MM.1S (cell line): ENCODE results near the gene TRPM2.

Experiments used
- DNase-seq: peaks from one replicate; pipeline ENCODE4 v3.0.0-alpha.2; 2015
- H2AFZ ChIP-seq: fragments of 300-600 bp; sonication (generic); 2 replicates; pipeline ENCODE4 v1.6.0; 2016; ENCODE audit warnings: antibody characterized with exemption, low read length
- H3F3A ChIP-seq: fragments of 300-600 bp; sonication (generic); 2 replicates; pipeline ENCODE4 v1.6.1; 2016; ENCODE audit warnings: mild to moderate bottlenecking, antibody characterized with exemption, low read length, moderate library complexity, mixed read lengths; ENCODE audit not compliant: insufficient read depth
- H3K27ac ChIP-seq: fragments of 300-600 bp; sonication (generic); 2 replicates; pipeline ENCODE4 v1.5.1; 2016; ENCODE audit warnings: mild to moderate bottlenecking, low read length
- H3K27me3 ChIP-seq: fragments of 300-600 bp; sonication (generic); replicated peaks from 2 replicates; pipeline ENCODE4 v1.6.0; 2016; ENCODE audit warnings: low read length; ENCODE audit not compliant: insufficient read depth
- H3K36me3 ChIP-seq: fragments of 300-600 bp; sonication (generic); replicated peaks from 2 replicates; pipeline ENCODE4 v1.6.1; 2016; ENCODE audit warnings: mild to moderate bottlenecking, low read length, mixed read lengths; ENCODE audit not compliant: insufficient read depth
- H3K4me1 ChIP-seq: fragments of 300-600 bp; sonication (generic); 2 replicates; pipeline ENCODE4 v1.6.1; 2016; ENCODE audit warnings: low read length, mixed read lengths
- H3K4me2 ChIP-seq: fragments of 300-600 bp; sonication (generic); 2 replicates; pipeline ENCODE4 v1.6.0; 2016; ENCODE audit warnings: low read depth, low read length
- H3K4me3 ChIP-seq: fragments of 300-600 bp; sonication (generic); 2 replicates; pipeline ENCODE4 v1.5.1; 2016; ENCODE audit warnings: low read length, mixed read lengths
- H3K79me2 ChIP-seq: fragments of 300-600 bp; sonication (generic); 2 replicates; pipeline ENCODE4 v1.6.1; 2016; ENCODE audit warnings: mixed run types, low read length, mixed read lengths
- H3K9ac ChIP-seq: fragments of 300-600 bp; sonication (generic); 2 replicates; pipeline ENCODE4 v1.6.1; 2016; ENCODE audit warnings: low read length, mixed read lengths
- H3K9me2 ChIP-seq: fragments of 300-600 bp; sonication (generic); replicated peaks from 2 replicates; pipeline ENCODE4 v1.6.1; 2016; ENCODE audit warnings: mild to moderate bottlenecking, low read length, mixed read lengths; ENCODE audit not compliant: insufficient read depth
- H3K9me3 ChIP-seq: fragments of 300-600 bp; sonication (generic); replicated peaks from 2 replicates; pipeline ENCODE4 v1.6.1; 2016; ENCODE audit warnings: mild to moderate bottlenecking, low read length, mixed read lengths; ENCODE audit not compliant: insufficient read depth
- H4K20me1 ChIP-seq: fragments of 300-600 bp; sonication (generic); 2 replicates; pipeline ENCODE4 v1.6.1; 2016; ENCODE audit warnings: mild to moderate bottlenecking, low read length, moderate library complexity, mixed read lengths; ENCODE audit not compliant: insufficient read depth
- EZH2 ChIP-seq: fragments of 300-600 bp; sonication (generic); optimal IDR thresholded peaks from 2 replicates; pipeline ENCODE3; 2017; ENCODE audit warnings: low read depth, mild to moderate bottlenecking, antibody characterized with exemption, low read length, mixed read lengths
- EZH2phosphoT487 ChIP-seq: fragments of 300-600 bp; sonication (generic); IDR thresholded peaks from 2 replicates; pipeline ENCODE4 v1.6.1; 2018; ENCODE audit warnings: antibody characterized with exemption, low read length
- TF ChIP-seq, protein P1 (sequence below): fragments of 300-600 bp; sonication (generic); IDR thresholded peaks from 2 replicates; pipeline ENCODE4 v1.5.1; 2016; ENCODE audit warnings: antibody characterized with exemption, low read length, mixed read lengths

The TRPM2 gene

DNA sequence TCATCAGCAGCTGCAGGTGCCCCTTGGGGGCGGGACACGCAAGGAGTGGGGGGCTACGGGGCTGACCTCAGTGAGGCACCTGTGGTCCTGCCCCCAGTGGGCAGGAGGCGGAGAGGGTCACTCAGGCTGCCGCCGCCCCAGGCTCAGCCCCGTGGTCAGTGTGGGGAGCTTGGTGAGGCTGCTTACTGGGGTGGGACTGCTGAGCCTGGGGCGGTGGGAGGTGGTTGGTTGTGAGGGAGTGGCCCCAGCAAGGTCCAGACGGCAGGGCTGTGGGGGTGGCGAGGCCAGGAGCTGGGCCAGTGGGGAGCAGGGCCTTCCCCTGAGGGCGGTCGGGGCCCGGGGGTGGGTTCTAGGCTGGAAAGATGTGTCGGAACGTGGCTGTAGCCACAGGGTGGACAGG, 39.3 kb upstream of the TRPM2 start:
- H3K79me2 ChIP-seq = peaks cover 9% of the 10 kb centered on the region; the same call in 1 of the 2 replicates
- no peak overlapping the region for H3K4me3 ChIP-seq
- H4K20me1 ChIP-seq = no peaks in the 10 kb centered on the region
- H2AFZ ChIP-seq = no peak overlapping the region
- no peak overlapping the region for H3K27ac ChIP-seq
- H3K4me1 ChIP-seq = no peaks in the 10 kb centered on the region
- no peaks in the 10 kb centered on the region for H3K9me2 ChIP-seq
- H3K4me2 ChIP-seq = no peak overlapping the region
- no peak overlapping the region for H3K9ac ChIP-seq
- DNase-seq = no peak
- peaks cover 10% of the 10 kb centered on the region; the same call in 1 of the 2 replicates for H3K36me3 ChIP-seq
- no peak for TF ChIP-seq EZH2phosphoT487
- no peak for TF ChIP-seq EZH2
- TF ChIP-seq, protein P1, sequence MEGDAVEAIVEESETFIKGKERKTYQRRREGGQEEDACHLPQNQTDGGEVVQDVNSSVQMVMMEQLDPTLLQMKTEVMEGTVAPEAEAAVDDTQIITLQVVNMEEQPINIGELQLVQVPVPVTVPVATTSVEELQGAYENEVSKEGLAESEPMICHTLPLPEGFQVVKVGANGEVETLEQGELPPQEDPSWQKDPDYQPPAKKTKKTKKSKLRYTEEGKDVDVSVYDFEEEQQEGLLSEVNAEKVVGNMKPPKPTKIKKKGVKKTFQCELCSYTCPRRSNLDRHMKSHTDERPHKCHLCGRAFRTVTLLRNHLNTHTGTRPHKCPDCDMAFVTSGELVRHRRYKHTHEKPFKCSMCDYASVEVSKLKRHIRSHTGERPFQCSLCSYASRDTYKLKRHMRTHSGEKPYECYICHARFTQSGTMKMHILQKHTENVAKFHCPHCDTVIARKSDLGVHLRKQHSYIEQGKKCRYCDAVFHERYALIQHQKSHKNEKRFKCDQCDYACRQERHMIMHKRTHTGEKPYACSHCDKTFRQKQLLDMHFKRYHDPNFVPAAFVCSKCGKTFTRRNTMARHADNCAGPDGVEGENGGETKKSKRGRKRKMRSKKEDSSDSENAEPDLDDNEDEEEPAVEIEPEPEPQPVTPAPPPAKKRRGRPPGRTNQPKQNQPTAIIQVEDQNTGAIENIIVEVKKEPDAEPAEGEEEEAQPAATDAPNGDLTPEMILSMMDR = no peak
- no peaks in the 10 kb centered on the region for H3K27me3 ChIP-seq
- no peaks in the 10 kb centered on the region for H3K9me3 ChIP-seq
- H3F3A ChIP-seq = no peaks in the 10 kb centered on the region

DNA sequence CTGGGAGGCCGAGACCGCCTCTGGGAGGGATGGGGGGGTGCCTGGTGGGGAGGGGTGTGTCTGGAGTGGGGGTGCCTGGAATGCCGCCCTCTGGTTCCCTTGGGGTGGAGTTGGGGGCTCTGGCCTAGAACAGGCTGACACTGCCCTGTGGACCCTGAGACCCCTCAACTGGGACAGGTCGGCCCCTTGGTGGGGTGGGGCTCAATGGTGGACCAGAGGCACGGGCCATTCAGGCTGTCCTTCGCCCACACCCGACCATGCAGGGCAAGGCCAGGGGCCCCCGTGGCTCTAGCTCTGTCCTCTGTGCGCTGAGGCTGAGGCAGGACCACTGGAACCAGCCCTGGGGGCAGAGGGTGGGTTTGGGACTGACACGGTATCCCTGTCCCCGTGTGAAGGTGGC, 38.9 kb upstream of the TRPM2 start:
- Histone ChIP-seq H3K79me2 (peaks cover 5% of the 10 kb centered on the region; the same call in 1 of the 2 replicates), H3K27me3 (no peaks in the 10 kb centered on the region), H3K9me2 (no peaks in the 10 kb centered on the region), H4K20me1 (no peaks in the 10 kb centered on the region), H3F3A (no peaks in the 10 kb centered on the region), H3K4me3 (no peak overlapping the region), H3K4me1 (no peaks in the 10 kb centered on the region), H3K36me3 (peaks cover 10% of the 10 kb centered on the region; the same call in 1 of the 2 replicates), H3K27ac (no peak overlapping the region), H2AFZ (no peak overlapping the region), H3K9ac (no peak overlapping the region), H3K9me3 (no peaks in the 10 kb centered on the region), H3K4me2 (no peak overlapping the region)
- DNase-seq = no peak
- TF ChIP-seq, protein P1 = no peak
- TF ChIP-seq EZH2 (no peak), EZH2phosphoT487 (no peak)

DNA sequence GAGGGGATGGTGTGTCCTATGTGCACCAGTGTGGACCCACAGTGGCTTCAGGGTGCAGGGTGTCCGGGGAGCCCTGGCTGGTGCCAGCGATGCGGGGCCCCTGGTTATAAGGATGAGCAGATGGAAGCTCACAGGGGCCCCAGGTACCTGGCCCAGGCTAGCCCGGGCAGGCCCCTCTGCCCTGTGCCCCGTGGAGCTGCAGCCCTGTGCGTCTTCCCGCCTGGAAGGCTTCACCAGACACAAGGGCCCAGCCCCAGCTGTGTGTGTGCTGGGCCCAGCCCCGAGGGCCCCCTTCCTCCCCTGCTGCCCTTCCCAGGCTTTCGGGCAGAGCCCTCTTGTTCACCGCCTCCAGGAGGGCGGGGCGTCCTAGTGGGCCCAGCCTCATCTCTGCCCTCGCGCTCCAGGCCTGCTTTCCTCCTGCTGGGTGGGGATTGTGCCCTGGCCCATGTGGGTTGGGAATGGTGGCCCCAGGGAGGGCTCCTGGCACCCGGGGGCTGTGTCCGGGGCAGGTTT, 37.7 kb upstream of the TRPM2 start:
- Histone ChIP-seq H3K4me3 (no peak overlapping the region), H3K4me2 (no peak overlapping the region), H3K27ac (no peak overlapping the region), H3K36me3 (peaks cover 8% of the 10 kb centered on the region; the same call in 1 of the 2 replicates), H3K9me2 (no peaks in the 10 kb centered on the region), H3K9me3 (no peaks in the 10 kb centered on the region), H3F3A (no peaks in the 10 kb centered on the region), H3K9ac (no peak overlapping the region), H3K4me1 (no peaks in the 10 kb centered on the region), H2AFZ (no peak overlapping the region), H3K79me2 (no peaks in the 10 kb centered on the region; the same call in 1 of the 2 replicates), H4K20me1 (no peaks in the 10 kb centered on the region), H3K27me3 (no peaks in the 10 kb centered on the region)
- TF ChIP-seq, protein P1 = no peak
- TF ChIP-seq EZH2phosphoT487 (no peak), EZH2 (no peak)
- DNase-seq = no peak
